H1 (cell line): ENCODE data around the gene CIAO2B. TPM values are rescaled to one million over a fixed set of nuclear protein-coding genes. Genes with fewer than 3 reads are reported as not detected.

Experiments
- GTF2F1 ChIP-seq: IDR thresholded peaks from 2 replicates; pipeline ENCODE4 v1.6.1; 2012; ENCODE audit warnings: low read depth, low read length, improper control_type of control experiment, borderline replicate concordance
- polyA plus RNA-seq, 7 experiments: library from polyadenylated mRNA; depleted of rRNA in 3 of 7; stranded (reverse) in 5 of 7; unstranded in 2 of 7; fragments of >200 nt in 5 of 7; fragments of 200-250 nt in 2 of 7; gene quantifications; 1 replicate in 5 of 7; 2 replicates in 1 of 7; 4 replicates in 1 of 7; pipeline versions ENCODE4 v1.2.1 to v1.2.3, GENCODE V29; 2011 to 2013; ENCODE audit warnings: missing spikeins in 2 of 7, mixed read lengths in 2 of 7
- total RNA-seq: library from RNA; stranded (reverse); fragmentation: NEBNext Ultra II Directional; extraction: Animal tissue kit (Norgen Biotek cat#: 25700); gene quantifications from 2 replicates; pipeline ENCODE4 v1.2.1, GENCODE V29; 2021
- TF ChIP-seq, protein P1 (sequence below): IDR thresholded peaks from 2 replicates; pipeline ENCODE4 v1.6.1; 2012; ENCODE audit warnings: low read length, inconsistent platforms

CIAO2B gene
- total and polyA plus RNA-seq, 2 of the 8 experiments (the other 6 are each of a cell fraction or from before 2014, with no cell fraction given) = 65.6 to 248 TPM

DNA sequence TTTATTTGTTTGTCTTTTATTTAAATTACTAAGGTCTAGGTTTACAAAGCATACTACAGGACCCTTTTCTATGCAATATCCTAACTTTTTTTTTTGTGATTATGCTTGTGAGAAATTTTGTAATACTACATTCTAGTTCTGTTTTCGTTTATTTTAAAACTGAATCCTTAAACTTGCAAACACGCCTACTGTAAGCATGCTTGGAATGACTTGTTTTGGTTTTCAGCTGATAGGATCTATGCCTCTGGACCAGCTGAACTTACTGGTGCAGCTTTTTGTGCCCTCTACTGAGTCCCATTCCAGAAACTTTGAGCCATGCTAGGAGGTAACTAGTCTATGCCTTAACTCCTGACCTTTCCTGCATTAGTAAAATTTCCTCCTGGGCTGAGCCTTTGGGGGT, 47.9 kb downstream of the CIAO2B start (continued):
- TF ChIP-seq, protein P1, sequence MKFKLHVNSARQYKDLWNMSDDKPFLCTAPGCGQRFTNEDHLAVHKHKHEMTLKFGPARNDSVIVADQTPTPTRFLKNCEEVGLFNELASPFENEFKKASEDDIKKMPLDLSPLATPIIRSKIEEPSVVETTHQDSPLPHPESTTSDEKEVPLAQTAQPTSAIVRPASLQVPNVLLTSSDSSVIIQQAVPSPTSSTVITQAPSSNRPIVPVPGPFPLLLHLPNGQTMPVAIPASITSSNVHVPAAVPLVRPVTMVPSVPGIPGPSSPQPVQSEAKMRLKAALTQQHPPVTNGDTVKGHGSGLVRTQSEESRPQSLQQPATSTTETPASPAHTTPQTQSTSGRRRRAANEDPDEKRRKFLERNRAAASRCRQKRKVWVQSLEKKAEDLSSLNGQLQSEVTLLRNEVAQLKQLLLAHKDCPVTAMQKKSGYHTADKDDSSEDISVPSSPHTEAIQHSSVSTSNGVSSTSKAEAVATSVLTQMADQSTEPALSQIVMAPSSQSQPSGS = no peak
- TF ChIP-seq GTF2F1 = no peak
